Measurements from ENCODE around the gene LCN12. TPM values are rescaled to one million over a fixed set of nuclear protein-coding genes. Genes with fewer than 3 reads are reported as not detected.

Gene LCN12
- total RNA-seq, 1 donor, result 0.86 TPM

- no peak overlapping the region for H3K4me3 ChIP-seq (ENCODE audit: low read depth, low read length)
- TF ChIP-seq CTCF (IDR thresholded peaks at IDR 0.05; ENCODE audit: insufficient read depth, low read depth, low read length), result no peak
- no peak for DNase-seq (ENCODE audit: low read depth)
These were observed 30.8 kb upstream of the LCN12 start for GRCh38 chr9:136921307-136921706.

GRCh38 chr9:136921718-136922117, 30.4 kb upstream of the LCN12 start:
- no peak overlapping the region for H3K4me3 ChIP-seq (ENCODE audit: low read depth, low read length)
- TF ChIP-seq CTCF (IDR thresholded peaks at IDR 0.05; ENCODE audit: insufficient read depth, low read depth, low read length), result no peak
- DNase-seq (ENCODE audit: low read depth), result no peak

GRCh38 chr9:136922540-136922939, 29.5 kb upstream of the LCN12 start:
- no peak overlapping the region for H3K4me3 ChIP-seq (ENCODE audit: low read depth, low read length)
- TF ChIP-seq CTCF (IDR thresholded peaks at IDR 0.05; ENCODE audit: insufficient read depth, low read depth, low read length), result no peak
- DNase-seq (ENCODE audit: low read depth), result no peak

GRCh38 chr9:136923881-136924280, 28.2 kb upstream of the LCN12 start:
- TF ChIP-seq CTCF (IDR thresholded peaks at IDR 0.05; ENCODE audit: insufficient read depth, low read depth, low read length), result no peak
- no peak for DNase-seq (ENCODE audit: low read depth)
- H3K4me3 ChIP-seq (ENCODE audit: low read depth, low read length), result no peak overlapping the region

GRCh38 chr9:136925414-136926153, 26.5 kb upstream of the LCN12 start:
- H3K4me3 ChIP-seq (ENCODE audit: low read depth, low read length), result no peak overlapping the region
- no peak for DNase-seq (ENCODE audit: low read depth)
- TF ChIP-seq CTCF (IDR thresholded peaks at IDR 0.05; ENCODE audit: insufficient read depth, low read depth, low read length), result peak; percentile 2

- TF ChIP-seq CTCF (IDR thresholded peaks at IDR 0.05; ENCODE audit: insufficient read depth, low read depth, low read length), result no peak
- no peak overlapping the region for H3K4me3 ChIP-seq (ENCODE audit: low read depth, low read length)
- DNase-seq (ENCODE audit: low read depth), result no peak
These were observed 25.8 kb upstream of the LCN12 start for GRCh38 chr9:136926154-136926704.

Data from fibroblast of villous mesenchyme (primary cell).